ENCODE results near the gene CCDC137.

- TF ChIP-seq POLR2AphosphoS5 (IDR thresholded peaks at IDR 0.05; ENCODE audit: low read depth) (no peak), GABPA (IDR thresholded peaks at IDR 0.05; ENCODE audit: low read depth) (no peak), REST (IDR thresholded peaks at IDR 0.05; ENCODE audit: insufficient replicate concordance, low read depth) (no peak)
- TF ChIP-seq, protein P1, sequence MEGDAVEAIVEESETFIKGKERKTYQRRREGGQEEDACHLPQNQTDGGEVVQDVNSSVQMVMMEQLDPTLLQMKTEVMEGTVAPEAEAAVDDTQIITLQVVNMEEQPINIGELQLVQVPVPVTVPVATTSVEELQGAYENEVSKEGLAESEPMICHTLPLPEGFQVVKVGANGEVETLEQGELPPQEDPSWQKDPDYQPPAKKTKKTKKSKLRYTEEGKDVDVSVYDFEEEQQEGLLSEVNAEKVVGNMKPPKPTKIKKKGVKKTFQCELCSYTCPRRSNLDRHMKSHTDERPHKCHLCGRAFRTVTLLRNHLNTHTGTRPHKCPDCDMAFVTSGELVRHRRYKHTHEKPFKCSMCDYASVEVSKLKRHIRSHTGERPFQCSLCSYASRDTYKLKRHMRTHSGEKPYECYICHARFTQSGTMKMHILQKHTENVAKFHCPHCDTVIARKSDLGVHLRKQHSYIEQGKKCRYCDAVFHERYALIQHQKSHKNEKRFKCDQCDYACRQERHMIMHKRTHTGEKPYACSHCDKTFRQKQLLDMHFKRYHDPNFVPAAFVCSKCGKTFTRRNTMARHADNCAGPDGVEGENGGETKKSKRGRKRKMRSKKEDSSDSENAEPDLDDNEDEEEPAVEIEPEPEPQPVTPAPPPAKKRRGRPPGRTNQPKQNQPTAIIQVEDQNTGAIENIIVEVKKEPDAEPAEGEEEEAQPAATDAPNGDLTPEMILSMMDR (IDR thresholded peaks at IDR 0.05; ENCODE audit: insufficient read depth, low read length), result no peak
These were observed 28.3 kb downstream of the CCDC137 start for GRCh38 chr17:81694810-81695209.
